ENCODE data around the gene SYNGAP1.

DNA sequence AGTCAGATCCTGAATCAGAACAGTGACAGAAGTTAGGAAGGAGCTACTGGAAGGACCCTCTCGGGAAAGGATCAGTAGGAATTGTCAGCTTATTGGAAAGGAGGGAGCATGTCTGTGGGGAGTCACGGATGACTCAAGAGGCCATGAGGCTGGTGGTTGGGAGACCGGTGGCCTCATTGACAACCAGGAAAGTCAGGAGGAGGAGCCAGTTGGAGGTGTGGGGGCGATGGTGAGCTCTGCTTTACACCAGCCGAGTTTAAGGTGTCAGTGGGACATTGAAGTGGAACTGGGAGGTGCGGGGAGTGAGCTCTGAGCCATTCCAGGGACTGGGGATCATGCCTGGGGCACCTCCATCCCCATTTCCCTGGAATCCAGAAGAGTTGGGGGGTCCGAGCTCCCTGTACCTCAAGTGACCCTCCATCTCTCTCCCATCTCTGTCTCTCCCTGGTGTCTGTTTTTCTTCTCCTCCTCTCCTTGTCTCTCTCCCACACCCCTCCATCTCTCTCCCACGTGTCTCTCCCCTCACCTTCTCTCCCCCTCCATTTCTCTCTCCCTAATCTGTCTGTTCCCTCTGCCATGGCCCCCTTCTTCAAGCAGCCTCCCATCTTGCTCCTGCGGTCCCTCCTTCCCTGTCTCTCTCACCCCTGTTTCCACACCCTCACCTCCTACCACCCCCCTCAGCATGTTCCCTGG is 20.2 kb downstream of the SYNGAP1 start:
- TF ChIP-seq EZH2 (IDR thresholded peaks at IDR 0.05; ENCODE audit: borderline replicate concordance, insufficient read depth, low read length, poor library complexity, severe bottlenecking) (no peak), RAD21 (conservative IDR thresholded peaks at IDR 0.05) (no peak), EP300 (conservative IDR thresholded peaks at IDR 0.05; ENCODE audit: poor library complexity, severe bottlenecking) (no peak)
- TF ChIP-seq, protein P1, sequence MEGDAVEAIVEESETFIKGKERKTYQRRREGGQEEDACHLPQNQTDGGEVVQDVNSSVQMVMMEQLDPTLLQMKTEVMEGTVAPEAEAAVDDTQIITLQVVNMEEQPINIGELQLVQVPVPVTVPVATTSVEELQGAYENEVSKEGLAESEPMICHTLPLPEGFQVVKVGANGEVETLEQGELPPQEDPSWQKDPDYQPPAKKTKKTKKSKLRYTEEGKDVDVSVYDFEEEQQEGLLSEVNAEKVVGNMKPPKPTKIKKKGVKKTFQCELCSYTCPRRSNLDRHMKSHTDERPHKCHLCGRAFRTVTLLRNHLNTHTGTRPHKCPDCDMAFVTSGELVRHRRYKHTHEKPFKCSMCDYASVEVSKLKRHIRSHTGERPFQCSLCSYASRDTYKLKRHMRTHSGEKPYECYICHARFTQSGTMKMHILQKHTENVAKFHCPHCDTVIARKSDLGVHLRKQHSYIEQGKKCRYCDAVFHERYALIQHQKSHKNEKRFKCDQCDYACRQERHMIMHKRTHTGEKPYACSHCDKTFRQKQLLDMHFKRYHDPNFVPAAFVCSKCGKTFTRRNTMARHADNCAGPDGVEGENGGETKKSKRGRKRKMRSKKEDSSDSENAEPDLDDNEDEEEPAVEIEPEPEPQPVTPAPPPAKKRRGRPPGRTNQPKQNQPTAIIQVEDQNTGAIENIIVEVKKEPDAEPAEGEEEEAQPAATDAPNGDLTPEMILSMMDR (IDR thresholded peaks at IDR 0.05; ENCODE audit: poor library complexity, severe bottlenecking), result no peak
- TF ChIP-seq, protein P2, sequence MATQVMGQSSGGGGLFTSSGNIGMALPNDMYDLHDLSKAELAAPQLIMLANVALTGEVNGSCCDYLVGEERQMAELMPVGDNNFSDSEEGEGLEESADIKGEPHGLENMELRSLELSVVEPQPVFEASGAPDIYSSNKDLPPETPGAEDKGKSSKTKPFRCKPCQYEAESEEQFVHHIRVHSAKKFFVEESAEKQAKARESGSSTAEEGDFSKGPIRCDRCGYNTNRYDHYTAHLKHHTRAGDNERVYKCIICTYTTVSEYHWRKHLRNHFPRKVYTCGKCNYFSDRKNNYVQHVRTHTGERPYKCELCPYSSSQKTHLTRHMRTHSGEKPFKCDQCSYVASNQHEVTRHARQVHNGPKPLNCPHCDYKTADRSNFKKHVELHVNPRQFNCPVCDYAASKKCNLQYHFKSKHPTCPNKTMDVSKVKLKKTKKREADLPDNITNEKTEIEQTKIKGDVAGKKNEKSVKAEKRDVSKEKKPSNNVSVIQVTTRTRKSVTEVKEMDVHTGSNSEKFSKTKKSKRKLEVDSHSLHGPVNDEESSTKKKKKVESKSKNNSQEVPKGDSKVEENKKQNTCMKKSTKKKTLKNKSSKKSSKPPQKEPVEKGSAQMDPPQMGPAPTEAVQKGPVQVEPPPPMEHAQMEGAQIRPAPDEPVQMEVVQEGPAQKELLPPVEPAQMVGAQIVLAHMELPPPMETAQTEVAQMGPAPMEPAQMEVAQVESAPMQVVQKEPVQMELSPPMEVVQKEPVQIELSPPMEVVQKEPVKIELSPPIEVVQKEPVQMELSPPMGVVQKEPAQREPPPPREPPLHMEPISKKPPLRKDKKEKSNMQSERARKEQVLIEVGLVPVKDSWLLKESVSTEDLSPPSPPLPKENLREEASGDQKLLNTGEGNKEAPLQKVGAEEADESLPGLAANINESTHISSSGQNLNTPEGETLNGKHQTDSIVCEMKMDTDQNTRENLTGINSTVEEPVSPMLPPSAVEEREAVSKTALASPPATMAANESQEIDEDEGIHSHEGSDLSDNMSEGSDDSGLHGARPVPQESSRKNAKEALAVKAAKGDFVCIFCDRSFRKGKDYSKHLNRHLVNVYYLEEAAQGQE (IDR thresholded peaks at IDR 0.05; ENCODE audit: borderline replicate concordance), result no peak

All from neural cell (in vitro differentiated cells).